KOPT-K1 (cell line): ENCODE measurements around the gene OR2AT4.
"Not testable (repeated sequence)": the region's sequence is repeated elsewhere in the genome, so short reads cannot be mapped to it uniquely, and the experiment has no call there.

Experiments
- H3K27ac ChIP-seq: fragments of 200-600 bp; sonication (generic); 2 replicates; pipeline ENCODE4 v1.5.1; 2016; ENCODE audit warnings: antibody characterized with exemption, mild to moderate bottlenecking, low read depth, low read length; ENCODE audit not compliant: poor library complexity, severe bottlenecking
- H3K36me3 ChIP-seq: fragments of 200-600 bp; sonication (generic); 2 replicates; pipeline ENCODE4 v1.5.1; 2017; ENCODE audit warnings: antibody characterized with exemption, mild to moderate bottlenecking, low read length, moderate library complexity; ENCODE audit not compliant: insufficient read depth
- H3K9me3 ChIP-seq: fragments of 200-600 bp; sonication (generic); 2 replicates; pipeline ENCODE4 v1.5.1; 2017; ENCODE audit warnings: antibody characterized with exemption, low read length, mild to moderate bottlenecking; ENCODE audit not compliant: insufficient read depth, poor library complexity, severe bottlenecking

OR2AT4 gene

DNA sequence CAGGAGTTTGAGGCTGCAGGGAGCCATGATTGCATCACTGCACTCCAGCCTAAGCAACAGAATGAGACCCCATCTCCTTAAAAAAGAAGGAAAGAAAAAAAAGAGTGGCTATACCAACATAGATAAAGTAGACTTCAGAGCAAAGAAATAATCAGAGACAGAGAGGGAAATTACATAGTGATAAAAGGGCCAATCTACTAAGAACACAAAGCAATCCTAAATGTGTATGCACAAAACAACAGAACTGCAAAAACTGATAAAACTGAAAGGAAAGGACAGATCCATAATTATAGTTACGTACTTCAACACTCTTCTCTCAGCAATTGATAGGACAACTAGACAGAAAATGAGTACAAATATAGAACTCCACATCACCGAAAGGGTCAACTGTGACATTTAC lies 17.8 kb upstream of the OR2AT4 start:
- Histone ChIP-seq H3K9me3 (peaks cover 59% of the 10 kb centered on the region), H3K27ac (no peak overlapping the region), H3K36me3 (no peaks in the 10 kb centered on the region)

DNA sequence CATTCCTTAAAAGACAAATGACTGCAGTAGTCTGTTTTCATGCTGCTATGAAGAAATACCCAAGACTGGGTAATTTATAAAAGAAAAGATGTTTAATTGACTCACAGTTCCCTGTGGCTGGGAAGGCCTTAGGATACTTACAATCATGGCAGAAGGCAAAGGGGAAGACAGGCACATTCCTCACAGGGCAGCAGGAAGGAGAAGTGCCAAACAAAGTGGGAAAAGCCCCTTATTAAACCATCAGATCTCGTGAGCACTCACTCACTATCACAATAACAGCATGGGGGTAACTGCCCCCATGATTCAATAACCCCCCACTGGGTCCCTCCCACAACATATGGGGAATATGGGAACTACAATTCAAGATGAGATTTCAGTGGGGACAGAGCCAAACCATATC lies 16.4 kb upstream of the OR2AT4 start:
- no peaks in the 10 kb centered on the region for H3K36me3 ChIP-seq
- peaks cover 47% of the 10 kb centered on the region for H3K9me3 ChIP-seq
- no peak overlapping the region for H3K27ac ChIP-seq

DNA sequence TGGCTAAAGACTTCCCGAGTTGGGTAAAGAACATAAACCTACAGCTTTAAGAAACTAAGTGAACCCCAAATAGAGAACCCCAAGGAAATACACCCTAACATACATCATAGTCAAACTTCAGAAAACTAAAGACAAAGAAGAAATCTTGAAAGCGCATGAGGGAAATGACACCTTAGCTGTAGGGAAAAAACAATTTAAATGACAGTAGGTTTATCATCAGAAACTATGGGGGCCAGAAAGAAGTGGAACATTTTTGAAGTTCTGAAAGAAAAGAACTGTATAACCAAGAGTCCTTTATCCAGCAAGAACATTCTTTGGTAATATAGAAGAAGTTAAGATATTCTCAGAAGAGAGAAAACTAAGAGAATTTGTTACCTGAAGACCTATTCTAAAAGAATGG lies 15.5 kb upstream of the OR2AT4 start:
- no peaks in the 10 kb centered on the region for H3K36me3 ChIP-seq
- no peak overlapping the region for H3K27ac ChIP-seq
- H3K9me3 ChIP-seq, result peaks cover 42% of the 10 kb centered on the region

DNA sequence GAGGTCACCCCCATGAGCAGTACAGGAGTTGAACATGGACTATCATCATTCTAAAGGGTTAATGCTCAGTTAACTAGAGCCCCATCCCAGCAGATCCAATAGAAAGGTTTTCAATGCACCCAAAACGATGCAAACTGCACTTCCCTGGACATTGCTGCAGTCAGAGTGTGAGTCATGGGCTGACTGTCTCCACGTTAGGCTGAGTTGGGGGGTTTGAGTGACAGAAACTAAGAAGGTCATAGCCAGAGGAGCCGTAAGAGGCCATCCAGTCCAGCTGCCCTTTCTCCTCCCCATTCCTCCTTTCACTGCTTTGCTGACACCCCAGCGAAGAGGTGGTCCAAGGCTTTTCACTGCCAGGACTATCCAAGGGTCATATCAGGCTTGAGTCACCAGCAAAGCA lies 10.5 kb upstream of the OR2AT4 start:
- no peaks in the 10 kb centered on the region for H3K36me3 ChIP-seq
- peaks cover 26% of the 10 kb centered on the region for H3K9me3 ChIP-seq
- no peak overlapping the region for H3K27ac ChIP-seq

DNA sequence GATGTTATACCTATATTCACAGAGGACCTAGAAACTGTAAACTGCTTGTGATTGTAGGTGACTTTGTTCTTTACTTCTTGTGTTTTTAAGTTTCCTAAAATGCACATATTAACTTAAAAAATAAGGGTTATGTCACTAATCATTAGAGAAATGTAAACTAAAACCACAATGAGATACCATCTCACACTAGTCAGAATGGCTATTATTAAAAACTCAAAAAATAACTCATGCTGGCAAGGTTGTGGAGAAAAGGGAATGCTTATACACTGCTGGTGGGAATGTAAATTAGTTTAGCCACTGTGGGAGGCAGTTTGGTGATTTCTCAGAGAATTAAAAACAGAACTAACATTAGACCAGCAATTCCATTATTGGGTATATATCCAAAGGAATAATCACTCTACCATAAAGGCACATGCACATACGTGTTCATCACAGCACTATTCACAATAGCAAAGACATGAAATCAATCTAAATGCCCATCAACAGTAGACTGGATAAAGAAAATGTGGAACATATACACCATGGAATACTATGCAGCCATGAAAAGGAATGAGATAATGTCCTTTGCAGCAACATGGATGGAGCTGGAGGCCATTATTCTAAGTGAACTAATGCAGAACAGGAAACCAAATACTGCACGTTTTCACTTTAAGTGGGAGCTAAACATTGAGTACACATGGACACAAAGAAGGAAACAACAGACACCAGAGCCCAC lies 9.4 kb upstream of the OR2AT4 start:
- not testable (repeated sequence) for H3K36me3 ChIP-seq, H3K27ac ChIP-seq
- peaks cover 19% of the 10 kb centered on the region for H3K9me3 ChIP-seq

DNA sequence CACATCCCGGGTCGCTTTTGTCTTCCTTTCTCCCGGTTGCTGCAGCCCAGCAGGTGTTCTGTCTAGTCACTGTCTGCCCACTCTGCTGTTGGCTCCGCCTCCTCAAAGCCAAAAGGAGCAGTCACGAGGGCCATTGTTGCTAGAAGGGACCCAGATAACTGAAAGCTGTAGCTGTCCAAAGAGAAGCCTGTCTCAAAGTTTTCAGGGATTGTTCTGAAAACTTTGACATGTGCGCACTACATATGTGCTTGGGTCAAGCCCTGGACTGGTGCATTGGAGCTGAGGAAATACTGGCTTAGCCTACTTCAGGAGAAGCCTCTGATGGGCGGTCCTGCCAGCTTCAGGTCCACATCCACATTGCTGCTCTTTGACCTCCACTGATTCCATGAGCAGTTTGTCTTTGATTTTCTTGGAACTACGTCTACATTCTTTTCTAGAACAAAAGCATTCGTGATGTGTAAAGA lies 8.8 kb upstream of the OR2AT4 start:
- Histone ChIP-seq H3K9me3 (peaks cover 14% of the 10 kb centered on the region), H3K27ac (no peak overlapping the region), H3K36me3 (no peaks in the 10 kb centered on the region)

DNA sequence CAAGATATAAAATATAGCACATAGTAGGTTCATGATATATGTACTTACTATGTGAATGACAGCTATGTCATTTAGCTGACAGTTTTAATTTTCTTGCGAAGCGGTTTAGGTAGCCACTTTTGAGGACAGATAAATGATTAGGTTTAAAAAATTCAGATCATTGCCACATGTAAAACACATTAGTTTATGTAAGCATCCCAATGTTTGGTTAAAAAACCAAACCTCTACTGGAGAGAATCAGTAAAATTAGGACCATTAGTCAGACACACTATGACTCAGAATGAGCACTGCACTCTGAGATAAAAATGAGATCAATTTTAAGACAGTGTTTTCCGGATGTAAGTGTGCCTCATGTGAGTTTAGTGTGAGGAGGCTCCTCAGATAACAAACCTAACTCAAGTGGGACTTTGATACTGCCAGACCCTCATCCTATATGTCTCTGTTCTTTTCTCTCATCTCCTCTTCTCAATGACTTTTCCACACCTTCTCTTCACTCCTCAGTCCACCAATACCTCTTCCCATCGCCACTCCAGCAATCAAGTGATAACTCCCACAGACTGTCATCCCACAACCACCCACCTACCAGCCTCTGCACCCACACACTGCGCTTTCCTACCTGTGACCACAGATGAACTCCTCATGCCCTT lies 6.8 kb upstream of the OR2AT4 start:
- H3K36me3 ChIP-seq, result no peaks in the 10 kb centered on the region
- no peak overlapping the region for H3K27ac ChIP-seq

DNA sequence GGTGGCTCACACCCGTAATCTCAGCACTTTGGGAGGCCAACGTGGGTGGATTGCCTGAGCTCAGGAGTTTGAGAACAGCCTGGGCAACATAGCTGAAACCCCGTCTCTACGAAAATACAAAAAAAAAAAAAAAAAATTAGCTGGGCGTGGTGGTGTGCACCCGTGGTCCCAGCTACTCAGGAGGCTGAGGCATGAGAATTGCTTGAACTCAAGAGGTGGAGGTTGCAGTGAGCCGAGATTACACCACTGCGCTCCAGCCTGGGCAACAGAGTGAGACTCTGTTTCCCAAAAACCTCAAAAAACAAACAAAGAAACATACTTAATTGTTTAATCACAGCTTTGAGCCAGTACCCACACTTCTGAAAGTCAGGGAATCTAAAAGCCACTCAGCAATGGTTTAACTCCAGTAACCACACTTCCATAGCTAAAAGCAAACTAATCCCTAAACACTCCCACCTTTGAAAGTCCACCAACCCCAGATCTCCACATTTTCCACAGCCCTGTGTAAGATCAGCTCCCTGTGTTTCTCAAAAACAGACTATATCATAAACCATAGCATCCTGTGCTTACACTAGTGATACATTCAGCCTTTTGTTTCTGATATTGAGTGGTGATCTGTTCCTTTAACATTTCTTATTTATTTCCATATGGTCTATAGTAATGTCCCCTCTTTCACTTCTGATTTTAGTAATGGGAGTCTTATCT lies 4.9 kb upstream of the OR2AT4 start:
- H3K9me3 ChIP-seq, result peaks cover 3% of the 10 kb centered on the region
- H3K27ac ChIP-seq, result no peak overlapping the region
- no peaks in the 10 kb centered on the region for H3K36me3 ChIP-seq

More for the DNA sequence above, 6.8 kb upstream of the OR2AT4 start:
- H3K9me3 ChIP-seq, result peaks cover 3% of the 10 kb centered on the region

DNA sequence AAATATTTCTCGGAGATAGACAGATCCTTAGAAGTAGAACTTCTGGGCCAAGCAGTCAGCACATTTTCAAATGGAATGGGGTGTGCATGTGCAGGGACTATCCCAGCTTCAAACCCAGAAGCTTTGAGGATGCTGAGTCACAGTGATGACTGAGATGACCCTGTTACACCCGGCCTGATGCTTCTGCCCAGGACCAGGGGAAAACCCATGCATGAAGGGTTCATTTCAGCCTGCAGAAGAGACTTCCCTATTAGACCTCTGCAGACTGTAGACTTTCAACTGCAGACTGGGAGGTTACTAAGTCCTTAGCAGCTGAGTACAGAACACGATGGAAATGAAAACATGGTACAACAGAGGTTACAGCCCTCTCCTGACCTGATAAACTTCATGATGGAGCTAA lies 3.6 kb upstream of the OR2AT4 start:
- H3K9me3 ChIP-seq, result peaks cover 3% of the 10 kb centered on the region
- no peak overlapping the region for H3K27ac ChIP-seq
- no peaks in the 10 kb centered on the region for H3K36me3 ChIP-seq

DNA sequence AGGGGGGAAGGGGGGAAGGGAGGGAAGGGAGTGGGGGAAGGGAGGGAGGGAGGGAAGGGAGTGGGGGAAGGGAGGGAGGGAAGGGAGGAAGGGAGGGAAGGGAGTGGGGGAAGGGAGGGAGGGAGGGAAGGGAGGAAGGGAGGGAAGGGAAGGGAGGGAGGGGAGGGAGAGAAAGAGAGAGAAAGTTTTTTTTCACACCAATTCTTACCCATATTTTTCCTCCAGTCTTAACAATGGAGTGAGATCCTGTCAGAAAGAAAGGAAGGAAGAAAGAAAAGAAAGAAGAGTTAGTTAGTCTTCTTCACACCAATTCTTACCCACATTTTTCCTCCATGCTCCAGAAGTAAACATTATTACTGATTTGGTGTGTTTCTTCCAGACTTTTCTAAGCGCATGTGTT lies 3.0 kb upstream of the OR2AT4 start:
- Histone ChIP-seq H3K27ac (no peak overlapping the region), H3K9me3 (peaks cover 3% of the 10 kb centered on the region), H3K36me3 (no peaks in the 10 kb centered on the region)

DNA sequence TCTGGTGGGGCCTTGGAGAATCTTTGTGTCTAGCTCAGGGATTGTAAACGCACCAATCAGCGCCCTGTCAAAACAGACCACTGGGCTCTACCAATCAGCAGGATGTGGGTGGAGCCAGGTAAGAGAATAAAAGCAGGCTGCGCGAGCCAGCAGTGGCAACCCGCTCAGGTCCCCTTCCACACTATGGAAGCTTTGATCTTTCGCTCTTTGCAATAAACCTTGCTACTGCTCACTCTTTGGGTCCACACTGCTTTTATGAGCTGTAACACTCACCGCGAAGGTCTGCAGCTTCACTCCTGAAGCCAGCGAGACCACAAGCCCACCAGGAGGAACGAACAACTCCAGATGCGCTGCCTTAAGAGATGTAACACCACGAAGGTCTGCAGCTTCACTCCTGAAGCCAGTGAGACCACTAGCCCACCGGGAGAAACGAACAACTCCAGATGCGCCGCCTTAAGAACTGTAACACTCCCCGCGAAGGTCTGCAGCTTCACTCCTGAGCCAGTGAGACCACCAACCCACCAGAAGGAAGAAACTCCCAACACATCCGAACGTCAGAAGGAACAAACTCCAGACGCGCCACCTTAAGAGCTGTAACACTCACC lies 2.3 kb upstream of the OR2AT4 start:
- H3K27ac ChIP-seq, H3K9me3 ChIP-seq, H3K36me3 ChIP-seq: not testable (repeated sequence)

DNA sequence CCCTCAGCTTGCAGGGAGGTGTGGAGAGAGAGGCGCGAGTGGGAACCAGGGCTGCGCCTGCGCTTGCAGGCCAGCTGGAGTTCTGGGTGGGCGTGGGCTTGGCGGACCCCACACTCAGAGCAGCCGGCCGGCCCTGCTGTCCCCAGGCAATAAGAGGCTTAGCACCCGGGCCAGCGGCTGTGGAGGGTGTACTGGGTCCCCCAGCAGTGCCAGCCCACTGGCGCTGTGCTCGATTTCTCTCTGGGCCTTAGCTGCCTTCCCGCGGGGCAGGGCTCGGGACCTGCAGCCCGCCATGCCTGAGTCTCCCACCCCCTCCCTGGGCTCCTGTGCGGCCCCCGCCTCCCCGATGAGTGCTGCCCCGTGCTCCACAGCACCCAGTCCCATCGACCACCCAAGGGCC lies 1.5 kb upstream of the OR2AT4 start:
- H3K9me3 ChIP-seq, H3K36me3 ChIP-seq: not testable (repeated sequence)

DNA sequence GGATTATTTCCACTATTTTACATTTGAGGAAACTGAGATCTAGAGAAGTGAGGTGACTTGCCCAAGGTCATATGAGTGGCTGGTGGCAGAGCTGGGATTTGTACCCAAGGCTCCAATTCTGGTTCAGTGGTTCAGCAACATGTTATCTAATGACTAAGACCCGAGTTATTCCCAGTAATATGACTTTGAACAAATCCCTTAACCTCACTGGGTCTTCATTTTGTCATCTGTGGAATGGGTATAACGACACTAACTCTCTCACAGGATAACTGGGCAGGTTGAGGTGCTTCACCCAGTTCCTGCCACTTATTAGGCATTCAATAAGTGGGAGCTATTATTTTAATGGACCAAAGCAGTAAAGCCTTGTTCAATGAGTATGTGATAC lies 489 bp upstream of the OR2AT4 start:
- Histone ChIP-seq H3K27ac (no peak overlapping the region), H3K36me3 (no peaks in the 10 kb centered on the region), H3K9me3 (peaks cover 3% of the 10 kb centered on the region)

More for the DNA sequence above, 1.5 kb upstream of the OR2AT4 start:
- H3K27ac ChIP-seq, result not testable (repeated sequence)

DNA sequence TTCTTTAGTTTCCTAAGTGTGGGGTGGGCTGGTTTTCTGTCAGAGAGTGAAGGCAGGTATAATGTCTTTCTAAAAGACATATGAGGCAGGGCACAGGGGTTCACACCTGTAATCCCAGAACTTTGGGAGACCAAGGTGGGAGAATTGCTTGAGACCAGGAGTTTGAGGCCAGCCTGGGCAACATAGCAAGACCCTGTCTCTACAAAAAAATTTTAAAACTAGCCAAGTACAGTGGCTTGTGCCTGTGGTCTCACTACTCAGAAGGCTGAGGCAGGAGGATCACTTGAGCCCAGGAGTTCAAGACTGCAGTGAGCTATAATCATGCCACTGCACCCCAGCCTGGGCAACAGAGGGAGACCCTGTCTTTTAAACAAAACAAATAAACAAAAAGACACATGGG lies 2.3 kb downstream of the OR2AT4 start:
- not testable (repeated sequence) for H3K27ac ChIP-seq, H3K36me3 ChIP-seq
- H3K9me3 ChIP-seq, result peaks cover 28% of the 10 kb centered on the region

DNA sequence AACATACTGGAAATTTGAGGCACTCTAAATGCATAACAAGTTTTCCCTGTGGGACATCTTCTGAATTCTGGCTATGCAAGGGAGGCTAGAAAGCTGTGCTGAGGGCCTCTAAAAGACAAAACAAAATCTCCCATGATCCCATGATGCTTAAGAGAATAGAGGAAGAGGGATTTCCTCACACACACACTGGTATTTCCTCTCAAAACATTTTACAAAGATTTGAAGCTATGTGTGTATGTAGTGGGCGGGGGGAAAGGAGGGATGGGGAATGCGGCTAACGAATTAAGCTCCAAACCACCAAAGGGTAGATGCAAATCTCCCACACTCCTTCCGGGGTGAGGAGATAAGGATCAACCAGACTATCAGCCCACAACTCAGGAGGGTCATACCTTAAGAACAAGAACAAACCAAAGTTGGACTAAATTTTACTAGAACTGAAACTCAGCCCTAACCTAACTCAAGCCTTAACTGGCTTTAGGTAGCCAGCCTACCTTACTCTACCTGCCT lies 6.0 kb downstream of the OR2AT4 start:
- Histone ChIP-seq H3K27ac (no peak overlapping the region), H3K9me3 (peaks cover 28% of the 10 kb centered on the region), H3K36me3 (no peaks in the 10 kb centered on the region)
